Effector memory CD8-positive, alpha-beta T cell (primary cell): ENCODE measurements around the gene TBCCD1.

Experiments
- ATAC-seq: fragments of 150-1000 bp; cut with Tn5 transposase; replicated peaks from 2 replicates; pipeline ENCODE4 v1.10.0; 2021; ENCODE audit warnings: mild to moderate bottlenecking, moderate library complexity
- DNase-seq, 3 experiments: peaks; one replicate each; pipeline ENCODE4 v3.0.0; 2021
- H3K27ac Mint-ChIP-seq, 2 donors: one replicate each; pipeline ENCODE4 v1.8.0; 2022; ENCODE audit warnings: mild to moderate bottlenecking in 2 of 2, mixed read lengths in 2 of 2, moderate library complexity in 2 of 2
- H3K27me3 Mint-ChIP-seq, 2 donors: one replicate each; pipeline ENCODE4 v1.8.0; 2022; ENCODE audit warnings: mixed read lengths in 2 of 2
- H3K36me3 Mint-ChIP-seq: one replicate; pipeline ENCODE4 v1.8.0; 2022; ENCODE audit warnings: mild to moderate bottlenecking, moderate library complexity, mixed read lengths; ENCODE audit not compliant: insufficient read depth
- H3K4me1 Mint-ChIP-seq, 2 donors: one replicate each; pipeline ENCODE4 v1.8.0; 2022; ENCODE audit warnings: low read depth in 2 of 2, mixed read lengths in 2 of 2
- H3K4me3 Mint-ChIP-seq, 2 donors: one replicate each; pipeline ENCODE4 v1.8.0; 2022; ENCODE audit warnings: mild to moderate bottlenecking in 2 of 2, mixed read lengths in 2 of 2, moderate library complexity in 2 of 2
- H3K9me3 Mint-ChIP-seq, 2 donors: one replicate each; pipeline ENCODE4 v1.8.0; 2022; ENCODE audit warnings: mixed read lengths in 2 of 2

The TBCCD1 gene

GRCh38 chr3:186515125-186515524, 52.0 kb downstream of the TBCCD1 start:
- peak overlapping the region; percentile 44 to 59 for H3K4me3 Mint-ChIP-seq
- peak overlapping the region; percentile 55 to 62 for H3K27ac Mint-ChIP-seq
- peaks cover 43 to 56% of the 10 kb centered on the region in 2 donors for H3K4me1 Mint-ChIP-seq
- peak; percentile 45 for ATAC-seq
- H3K27me3 Mint-ChIP-seq = peaks cover 0 to 8% of the 10 kb centered on the region in 2 donors
- peaks cover 7% of the 10 kb centered on the region for H3K36me3 Mint-ChIP-seq
- H3K9me3 Mint-ChIP-seq = no peaks in the 10 kb centered on the region
- DNase-seq = peak; percentile 26 to 45 (median 41)

- no peak for ATAC-seq
- DNase-seq = no peak
- Mint-ChIP-seq H3K4me3 (peak overlapping the region; percentile 44 to 59), H3K36me3 (peaks cover 7% of the 10 kb centered on the region), H3K27ac (peak overlapping the region; percentile 55 to 62), H3K4me1 (peaks cover 40 to 54% of the 10 kb centered on the region in 2 donors), H3K27me3 (peaks cover 0 to 8% of the 10 kb centered on the region in 2 donors), H3K9me3 (no peaks in the 10 kb centered on the region)
Observed at GRCh38 chr3:186514296-186515002, 52.7 kb downstream of the TBCCD1 start.

- peaks cover 0 to 8% of the 10 kb centered on the region in 2 donors for H3K27me3 Mint-ChIP-seq
- peaks cover 31 to 46% of the 10 kb centered on the region in 2 donors for H3K4me1 Mint-ChIP-seq
- no peaks in the 10 kb centered on the region for H3K9me3 Mint-ChIP-seq
Observed at GRCh38 chr3:186513386-186513785, 53.8 kb downstream of the TBCCD1 start.

GRCh38 chr3:186512570-186513302, 54.4 kb downstream of the TBCCD1 start:
- Mint-ChIP-seq H3K27ac (peak overlapping the region in 1 of 2 donors; percentile 36), H3K4me3 (no peak overlapping the region), H3K27me3 (peaks cover 0 to 8% of the 10 kb centered on the region in 2 donors), H3K36me3 (peaks cover 7% of the 10 kb centered on the region), H3K9me3 (no peaks in the 10 kb centered on the region), H3K4me1 (peaks cover 26 to 40% of the 10 kb centered on the region in 2 donors)
- no peak for ATAC-seq
- no peak for DNase-seq

More at GRCh38 chr3:186513386-186513785, 53.8 kb downstream of the TBCCD1 start:
- Mint-ChIP-seq H3K4me3 (no peak overlapping the region), H3K36me3 (peaks cover 7% of the 10 kb centered on the region), H3K27ac (peak overlapping the region in 1 of 2 donors; percentile 36)
- ATAC-seq (no peak), DNase-seq (no peak)

GRCh38 chr3:186511702-186512101, 55.4 kb downstream of the TBCCD1 start:
- ATAC-seq (no peak), DNase-seq (no peak)
- H3K36me3 Mint-ChIP-seq = peaks cover 7% of the 10 kb centered on the region
- peaks cover 0 to 9% of the 10 kb centered on the region in 2 donors for H3K27me3 Mint-ChIP-seq
- H3K27ac Mint-ChIP-seq = no peak overlapping the region
- H3K9me3 Mint-ChIP-seq = no peaks in the 10 kb centered on the region
- H3K4me1 Mint-ChIP-seq = peaks cover 25 to 36% of the 10 kb centered on the region in 2 donors
- no peak overlapping the region for H3K4me3 Mint-ChIP-seq

GRCh38 chr3:186511245-186511644, 55.9 kb downstream of the TBCCD1 start:
- H3K4me1 Mint-ChIP-seq = peaks cover 23 to 33% of the 10 kb centered on the region in 2 donors
- H3K4me3 Mint-ChIP-seq = no peak overlapping the region
- H3K9me3 Mint-ChIP-seq = no peaks in the 10 kb centered on the region
- DNase-seq (no peak), ATAC-seq (no peak)
- peaks cover 7% of the 10 kb centered on the region for H3K36me3 Mint-ChIP-seq
- peaks cover 3 to 14% of the 10 kb centered on the region in 2 donors for H3K27me3 Mint-ChIP-seq
- no peak overlapping the region for H3K27ac Mint-ChIP-seq

- H3K4me3 Mint-ChIP-seq = no peak overlapping the region
- H3K27ac Mint-ChIP-seq = no peak overlapping the region
- H3K27me3 Mint-ChIP-seq = peaks cover 7 to 18% of the 10 kb centered on the region in 2 donors
- no peaks in the 10 kb centered on the region for H3K9me3 Mint-ChIP-seq
- no peak for DNase-seq
- H3K4me1 Mint-ChIP-seq = peaks cover 16 to 26% of the 10 kb centered on the region in 2 donors
- H3K36me3 Mint-ChIP-seq = peaks cover 1% of the 10 kb centered on the region
- no peak for ATAC-seq
Observed at GRCh38 chr3:186510374-186511079, 56.6 kb downstream of the TBCCD1 start.

GRCh38 chr3:186509423-186509822, 57.7 kb downstream of the TBCCD1 start:
- ATAC-seq (no peak), DNase-seq (no peak)
- H3K4me1 Mint-ChIP-seq = peaks cover 5 to 16% of the 10 kb centered on the region in 2 donors
- no peak overlapping the region for H3K27ac Mint-ChIP-seq
- peaks cover 3% of the 10 kb centered on the region for H3K36me3 Mint-ChIP-seq
- H3K4me3 Mint-ChIP-seq = no peak overlapping the region
- H3K9me3 Mint-ChIP-seq = no peaks in the 10 kb centered on the region
- peaks cover 7 to 18% of the 10 kb centered on the region in 2 donors for H3K27me3 Mint-ChIP-seq

- no peak overlapping the region for H3K4me3 Mint-ChIP-seq
- H3K27ac Mint-ChIP-seq = no peak overlapping the region
- ATAC-seq = no peak
- peaks cover 7 to 16% of the 10 kb centered on the region in 2 donors for H3K27me3 Mint-ChIP-seq
- no peak for DNase-seq
- H3K36me3 Mint-ChIP-seq = peaks cover 3% of the 10 kb centered on the region
- peaks cover 12 to 16% of the 10 kb centered on the region in 2 donors for H3K4me1 Mint-ChIP-seq
- H3K9me3 Mint-ChIP-seq = no peaks in the 10 kb centered on the region
Observed at GRCh38 chr3:186506857-186507256, 60.3 kb downstream of the TBCCD1 start.

GRCh38 chr3:186506191-186506739, 60.9 kb downstream of the TBCCD1 start:
- no peak overlapping the region for H3K4me3 Mint-ChIP-seq
- no peak for DNase-seq
- no peak overlapping the region for H3K27ac Mint-ChIP-seq
- H3K36me3 Mint-ChIP-seq = peaks cover 3% of the 10 kb centered on the region
- peaks cover 7 to 10% of the 10 kb centered on the region in 2 donors for H3K27me3 Mint-ChIP-seq
- no peaks in the 10 kb centered on the region for H3K9me3 Mint-ChIP-seq
- ATAC-seq = no peak
- H3K4me1 Mint-ChIP-seq = peaks cover 11 to 12% of the 10 kb centered on the region in 2 donors

GRCh38 chr3:186502966-186503712, 64.0 kb downstream of the TBCCD1 start:
- Mint-ChIP-seq H3K27ac (peak overlapping the region; percentile 44 to 77), H3K4me3 (peak overlapping the region; percentile 42 to 64), H3K27me3 (peaks cover 7 to 10% of the 10 kb centered on the region in 2 donors), H3K4me1 (peaks cover 8 to 9% of the 10 kb centered on the region in 2 donors), H3K9me3 (no peaks in the 10 kb centered on the region), H3K36me3 (peaks cover 3% of the 10 kb centered on the region)
- ATAC-seq (peak; percentile 61), DNase-seq (no peak)

GRCh38 chr3:186502138-186502948, 64.8 kb downstream of the TBCCD1 start:
- Mint-ChIP-seq H3K4me1 (peaks cover 8 to 9% of the 10 kb centered on the region in 2 donors), H3K27ac (peak overlapping the region; percentile 44 to 77)

More at GRCh38 chr3:186502138-186502948, 64.8 kb downstream of the TBCCD1 start:
- peak; percentile 77 for ATAC-seq
- DNase-seq = no peak
- H3K4me3 Mint-ChIP-seq = peak overlapping the region; percentile 42 to 64
- H3K9me3 Mint-ChIP-seq = no peaks in the 10 kb centered on the region
- H3K36me3 Mint-ChIP-seq = peaks cover 3% of the 10 kb centered on the region
- H3K27me3 Mint-ChIP-seq = peaks cover 7 to 10% of the 10 kb centered on the region in 2 donors
